KOPT-K1 (cell line): ENCODE measurements around the gene ZNF672.

Experiments used
- H3K27ac ChIP-seq: fragments of 200-600 bp; sonication (generic); 2 replicates; pipeline ENCODE4 v1.5.1; 2016; ENCODE audit warnings: antibody characterized with exemption, mild to moderate bottlenecking, low read depth, low read length; ENCODE audit not compliant: poor library complexity, severe bottlenecking
- H3K36me3 ChIP-seq: fragments of 200-600 bp; sonication (generic); 2 replicates; pipeline ENCODE4 v1.5.1; 2017; ENCODE audit warnings: antibody characterized with exemption, mild to moderate bottlenecking, low read length, moderate library complexity; ENCODE audit not compliant: insufficient read depth
- H3K9me3 ChIP-seq: fragments of 200-600 bp; sonication (generic); 2 replicates; pipeline ENCODE4 v1.5.1; 2017; ENCODE audit warnings: antibody characterized with exemption, low read length, mild to moderate bottlenecking; ENCODE audit not compliant: insufficient read depth, poor library complexity, severe bottlenecking

Gene ZNF672

GRCh38 chr1:248897412-248898337 lies 59.7 kb downstream of the ZNF672 start:
- H3K9me3 ChIP-seq: no peaks in the 10 kb centered on the region
- no peak overlapping the region for H3K27ac ChIP-seq
- no peaks in the 10 kb centered on the region for H3K36me3 ChIP-seq
